ENCODE data around the gene CCDC91.

GRCh38 chr12:28331130-28331529, 140.9 kb downstream of the CCDC91 start:
- TF ChIP-seq ZC3H11A (IDR thresholded peaks at IDR 0.05) (no peak), POLR2A (IDR thresholded peaks at IDR 0.05; ENCODE audit: low read length) (no peak), ZFP36 (IDR thresholded peaks at IDR 0.05; ENCODE audit: borderline replicate concordance, partially characterized antibody) (no peak), RNF2 (IDR thresholded peaks at IDR 0.05; ENCODE audit: borderline replicate concordance, low read depth) (no peak), HDAC2 (IDR thresholded peaks at IDR 0.05) (no peak), PBX3 (IDR thresholded peaks at IDR 0.05) (no peak), BHLHE40 (IDR thresholded peaks at IDR 0.05; ENCODE audit: low read depth, low read length) (no peak)
- TF ChIP-seq, protein P1, sequence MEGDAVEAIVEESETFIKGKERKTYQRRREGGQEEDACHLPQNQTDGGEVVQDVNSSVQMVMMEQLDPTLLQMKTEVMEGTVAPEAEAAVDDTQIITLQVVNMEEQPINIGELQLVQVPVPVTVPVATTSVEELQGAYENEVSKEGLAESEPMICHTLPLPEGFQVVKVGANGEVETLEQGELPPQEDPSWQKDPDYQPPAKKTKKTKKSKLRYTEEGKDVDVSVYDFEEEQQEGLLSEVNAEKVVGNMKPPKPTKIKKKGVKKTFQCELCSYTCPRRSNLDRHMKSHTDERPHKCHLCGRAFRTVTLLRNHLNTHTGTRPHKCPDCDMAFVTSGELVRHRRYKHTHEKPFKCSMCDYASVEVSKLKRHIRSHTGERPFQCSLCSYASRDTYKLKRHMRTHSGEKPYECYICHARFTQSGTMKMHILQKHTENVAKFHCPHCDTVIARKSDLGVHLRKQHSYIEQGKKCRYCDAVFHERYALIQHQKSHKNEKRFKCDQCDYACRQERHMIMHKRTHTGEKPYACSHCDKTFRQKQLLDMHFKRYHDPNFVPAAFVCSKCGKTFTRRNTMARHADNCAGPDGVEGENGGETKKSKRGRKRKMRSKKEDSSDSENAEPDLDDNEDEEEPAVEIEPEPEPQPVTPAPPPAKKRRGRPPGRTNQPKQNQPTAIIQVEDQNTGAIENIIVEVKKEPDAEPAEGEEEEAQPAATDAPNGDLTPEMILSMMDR (IDR thresholded peaks at IDR 0.05) = no peak
- TF ChIP-seq, protein P2, sequence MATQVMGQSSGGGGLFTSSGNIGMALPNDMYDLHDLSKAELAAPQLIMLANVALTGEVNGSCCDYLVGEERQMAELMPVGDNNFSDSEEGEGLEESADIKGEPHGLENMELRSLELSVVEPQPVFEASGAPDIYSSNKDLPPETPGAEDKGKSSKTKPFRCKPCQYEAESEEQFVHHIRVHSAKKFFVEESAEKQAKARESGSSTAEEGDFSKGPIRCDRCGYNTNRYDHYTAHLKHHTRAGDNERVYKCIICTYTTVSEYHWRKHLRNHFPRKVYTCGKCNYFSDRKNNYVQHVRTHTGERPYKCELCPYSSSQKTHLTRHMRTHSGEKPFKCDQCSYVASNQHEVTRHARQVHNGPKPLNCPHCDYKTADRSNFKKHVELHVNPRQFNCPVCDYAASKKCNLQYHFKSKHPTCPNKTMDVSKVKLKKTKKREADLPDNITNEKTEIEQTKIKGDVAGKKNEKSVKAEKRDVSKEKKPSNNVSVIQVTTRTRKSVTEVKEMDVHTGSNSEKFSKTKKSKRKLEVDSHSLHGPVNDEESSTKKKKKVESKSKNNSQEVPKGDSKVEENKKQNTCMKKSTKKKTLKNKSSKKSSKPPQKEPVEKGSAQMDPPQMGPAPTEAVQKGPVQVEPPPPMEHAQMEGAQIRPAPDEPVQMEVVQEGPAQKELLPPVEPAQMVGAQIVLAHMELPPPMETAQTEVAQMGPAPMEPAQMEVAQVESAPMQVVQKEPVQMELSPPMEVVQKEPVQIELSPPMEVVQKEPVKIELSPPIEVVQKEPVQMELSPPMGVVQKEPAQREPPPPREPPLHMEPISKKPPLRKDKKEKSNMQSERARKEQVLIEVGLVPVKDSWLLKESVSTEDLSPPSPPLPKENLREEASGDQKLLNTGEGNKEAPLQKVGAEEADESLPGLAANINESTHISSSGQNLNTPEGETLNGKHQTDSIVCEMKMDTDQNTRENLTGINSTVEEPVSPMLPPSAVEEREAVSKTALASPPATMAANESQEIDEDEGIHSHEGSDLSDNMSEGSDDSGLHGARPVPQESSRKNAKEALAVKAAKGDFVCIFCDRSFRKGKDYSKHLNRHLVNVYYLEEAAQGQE (IDR thresholded peaks at IDR 0.05) = no peak

Data from A549 (cell line).